MM.1S (cell line): ENCODE measurements around the gene ZNF786.

Experiments
- DNase-seq: peaks from one replicate; pipeline ENCODE4 v3.0.0-alpha.2; 2015
- H2AFZ ChIP-seq: fragments of 300-600 bp; sonication (generic); 2 replicates; pipeline ENCODE4 v1.6.0; 2016; ENCODE audit warnings: antibody characterized with exemption, low read length
- H3F3A ChIP-seq: fragments of 300-600 bp; sonication (generic); 2 replicates; pipeline ENCODE4 v1.6.1; 2016; ENCODE audit warnings: mild to moderate bottlenecking, antibody characterized with exemption, low read length, moderate library complexity, mixed read lengths; ENCODE audit not compliant: insufficient read depth
- H3K27ac ChIP-seq: fragments of 300-600 bp; sonication (generic); 2 replicates; pipeline ENCODE4 v1.5.1; 2016; ENCODE audit warnings: mild to moderate bottlenecking, low read length
- H3K27me3 ChIP-seq: fragments of 300-600 bp; sonication (generic); replicated peaks from 2 replicates; pipeline ENCODE4 v1.6.0; 2016; ENCODE audit warnings: low read length; ENCODE audit not compliant: insufficient read depth
- H3K36me3 ChIP-seq: fragments of 300-600 bp; sonication (generic); replicated peaks from 2 replicates; pipeline ENCODE4 v1.6.1; 2016; ENCODE audit warnings: mild to moderate bottlenecking, low read length, mixed read lengths; ENCODE audit not compliant: insufficient read depth
- H3K4me1 ChIP-seq: fragments of 300-600 bp; sonication (generic); 2 replicates; pipeline ENCODE4 v1.6.1; 2016; ENCODE audit warnings: low read length, mixed read lengths
- H3K4me2 ChIP-seq: fragments of 300-600 bp; sonication (generic); 2 replicates; pipeline ENCODE4 v1.6.0; 2016; ENCODE audit warnings: low read depth, low read length
- H3K4me3 ChIP-seq: fragments of 300-600 bp; sonication (generic); 2 replicates; pipeline ENCODE4 v1.5.1; 2016; ENCODE audit warnings: low read length, mixed read lengths
- H3K79me2 ChIP-seq: fragments of 300-600 bp; sonication (generic); 2 replicates; pipeline ENCODE4 v1.6.1; 2016; ENCODE audit warnings: mixed run types, low read length, mixed read lengths
- H3K9ac ChIP-seq: fragments of 300-600 bp; sonication (generic); 2 replicates; pipeline ENCODE4 v1.6.1; 2016; ENCODE audit warnings: low read length, mixed read lengths
- H3K9me2 ChIP-seq: fragments of 300-600 bp; sonication (generic); replicated peaks from 2 replicates; pipeline ENCODE4 v1.6.1; 2016; ENCODE audit warnings: mild to moderate bottlenecking, low read length, mixed read lengths; ENCODE audit not compliant: insufficient read depth
- H3K9me3 ChIP-seq: fragments of 300-600 bp; sonication (generic); replicated peaks from 2 replicates; pipeline ENCODE4 v1.6.1; 2016; ENCODE audit warnings: mild to moderate bottlenecking, low read length, mixed read lengths; ENCODE audit not compliant: insufficient read depth
- H4K20me1 ChIP-seq: fragments of 300-600 bp; sonication (generic); 2 replicates; pipeline ENCODE4 v1.6.1; 2016; ENCODE audit warnings: mild to moderate bottlenecking, low read length, moderate library complexity, mixed read lengths; ENCODE audit not compliant: insufficient read depth
- CTCF ChIP-seq: fragments of 300-600 bp; sonication (generic); IDR thresholded peaks from 2 replicates; pipeline ENCODE4 v1.5.1; 2016; ENCODE audit warnings: antibody characterized with exemption, low read length, mixed read lengths
- EZH2 ChIP-seq: fragments of 300-600 bp; sonication (generic); optimal IDR thresholded peaks from 2 replicates; pipeline ENCODE3; 2017; ENCODE audit warnings: low read depth, mild to moderate bottlenecking, antibody characterized with exemption, low read length, mixed read lengths
- EZH2phosphoT487 ChIP-seq: fragments of 300-600 bp; sonication (generic); IDR thresholded peaks from 2 replicates; pipeline ENCODE4 v1.6.1; 2018; ENCODE audit warnings: antibody characterized with exemption, low read length

Gene ZNF786

GRCh38 chr7:149053384-149053783 is 37.1 kb downstream of the ZNF786 start:
- Histone ChIP-seq H3K4me1 (no peaks in the 10 kb centered on the region), H3K9me2 (no peaks in the 10 kb centered on the region), H3K9me3 (no peaks in the 10 kb centered on the region), H3K4me3 (no peak overlapping the region), H3K27me3 (no peaks in the 10 kb centered on the region), H3K36me3 (no peaks in the 10 kb centered on the region), H4K20me1 (no peaks in the 10 kb centered on the region), H3F3A (no peaks in the 10 kb centered on the region), H2AFZ (no peak overlapping the region), H3K27ac (no peak overlapping the region), H3K9ac (no peak overlapping the region), H3K4me2 (no peak overlapping the region), H3K79me2 (no peaks in the 10 kb centered on the region)
- no peak for DNase-seq
- no peak for TF ChIP-seq EZH2phosphoT487
- no peak for TF ChIP-seq CTCF
- TF ChIP-seq EZH2 = no peak

- no peak overlapping the region for H3K4me2 ChIP-seq
Observed at GRCh38 chr7:149050941-149051340, 39.6 kb downstream of the ZNF786 start.

GRCh38 chr7:149048805-149049204 is 41.7 kb downstream of the ZNF786 start:
- Histone ChIP-seq H3K4me3 (no peak overlapping the region), H3F3A (no peaks in the 10 kb centered on the region), H4K20me1 (no peaks in the 10 kb centered on the region), H3K27ac (no peak overlapping the region), H3K9me2 (no peaks in the 10 kb centered on the region), H3K79me2 (no peaks in the 10 kb centered on the region), H3K9ac (no peak overlapping the region), H3K36me3 (no peaks in the 10 kb centered on the region), H3K9me3 (no peaks in the 10 kb centered on the region), H3K27me3 (no peaks in the 10 kb centered on the region), H2AFZ (no peak overlapping the region), H3K4me2 (no peak overlapping the region), H3K4me1 (no peaks in the 10 kb centered on the region)
- no peak for TF ChIP-seq EZH2
- TF ChIP-seq EZH2phosphoT487 = no peak
- no peak for TF ChIP-seq CTCF
- no peak for DNase-seq

More at GRCh38 chr7:149050941-149051340, 39.6 kb downstream of the ZNF786 start:
- H3K27ac ChIP-seq = no peak overlapping the region
- no peaks in the 10 kb centered on the region for H3K9me2 ChIP-seq
- no peak overlapping the region for H3K9ac ChIP-seq
- TF ChIP-seq EZH2 (no peak), EZH2phosphoT487 (no peak)
- no peak overlapping the region for H3K4me3 ChIP-seq
- H2AFZ ChIP-seq = no peak overlapping the region
- H3F3A ChIP-seq = no peaks in the 10 kb centered on the region
- no peaks in the 10 kb centered on the region for H3K79me2 ChIP-seq
- H3K9me3 ChIP-seq = no peaks in the 10 kb centered on the region
- no peaks in the 10 kb centered on the region for H3K36me3 ChIP-seq
- no peaks in the 10 kb centered on the region for H3K27me3 ChIP-seq
- no peaks in the 10 kb centered on the region for H3K4me1 ChIP-seq
- no peak for DNase-seq
- no peaks in the 10 kb centered on the region for H4K20me1 ChIP-seq

GRCh38 chr7:149046416-149046815 is 44.1 kb downstream of the ZNF786 start:
- H3K4me2 ChIP-seq = no peak overlapping the region
- no peaks in the 10 kb centered on the region for H3K36me3 ChIP-seq
- H3F3A ChIP-seq = no peaks in the 10 kb centered on the region
- H3K9ac ChIP-seq = no peak overlapping the region
- no peaks in the 10 kb centered on the region for H3K4me1 ChIP-seq
- H3K4me3 ChIP-seq = no peak overlapping the region
- H3K9me2 ChIP-seq = no peaks in the 10 kb centered on the region
- H2AFZ ChIP-seq = no peak overlapping the region
- no peak for DNase-seq
- no peaks in the 10 kb centered on the region for H3K79me2 ChIP-seq
- no peaks in the 10 kb centered on the region for H4K20me1 ChIP-seq
- no peak overlapping the region for H3K27ac ChIP-seq
- TF ChIP-seq EZH2phosphoT487 = no peak
- no peaks in the 10 kb centered on the region for H3K27me3 ChIP-seq
- H3K9me3 ChIP-seq = no peaks in the 10 kb centered on the region
